Thymus (tissue), 11 donors: Measurements from ENCODE around the gene RPL23. TPM values are rescaled to one million over a fixed set of nuclear protein-coding genes. Genes with fewer than 3 reads are reported as not detected.

Experiments
- DNase-seq, 9 donors: peaks; one replicate each; pipeline ENCODE4 v3.0.0-alpha.2; 2013; ENCODE audit warnings: low spot score in 9 of 9, low read depth in 6 of 9, missing footprints in 1 of 9
- H3K27ac ChIP-seq, 2 donors: one replicate each; pipeline ENCODE4 v1.5.1; 2013; ENCODE audit warnings: control low read depth in 1 of 2, low read depth in 1 of 2, low read length in 1 of 2, mild to moderate bottlenecking in 1 of 2, moderate library complexity in 1 of 2
- H3K27me3 ChIP-seq, 2 donors: one replicate each; pipeline ENCODE4 v1.5.1; 2013; ENCODE audit warnings: low read length in 1 of 2; ENCODE audit not compliant: control insufficient read depth in 2 of 2, insufficient read depth in 1 of 2
- H3K36me3 ChIP-seq, 2 donors: one replicate each; pipeline ENCODE4 v1.5.1; 2013; ENCODE audit warnings: low read length in 1 of 2, mild to moderate bottlenecking in 1 of 2, moderate library complexity in 1 of 2; ENCODE audit not compliant: control insufficient read depth in 2 of 2, insufficient read depth in 2 of 2
- H3K4me1 ChIP-seq, 2 donors: one replicate each; pipeline ENCODE4 v1.5.1; 2013; ENCODE audit warnings: low read length in 2 of 2; ENCODE audit not compliant: control insufficient read depth in 2 of 2, insufficient read depth in 2 of 2
- H3K4me3 ChIP-seq, 2 donors: one replicate each; pipeline ENCODE4 v1.5.1; 2013; ENCODE audit warnings: low read length in 2 of 2, control low read depth in 1 of 2, mild to moderate bottlenecking in 1 of 2
- H3K9me3 ChIP-seq, 2 donors: one replicate each; pipeline ENCODE4 v1.5.1; 2013; ENCODE audit warnings: low read length in 1 of 2, mild to moderate bottlenecking in 1 of 2; ENCODE audit not compliant: control insufficient read depth in 2 of 2, insufficient read depth in 1 of 2
- WGBS: extraction: QIAGEN DNeasy Blood & Tissue Kit; methylation state at CpG from one replicate; pipeline ENCODE4 v1.1.7; 2013; 5-methylcytosine and 5-hydroxymethylcytosine counted together
- polyA plus RNA-seq: library from polyadenylated mRNA; stranded (reverse); fragments of 200-250 nt; gene quantifications from one replicate; pipeline ENCODE4 v1.2.3, GENCODE V29; 2013
- total RNA-seq: library from RNA; stranded (reverse); fragments of 120-200 nt; gene quantifications from one replicate; pipeline ENCODE4 v1.2.4, GENCODE V29; 2013
- donor health status: healthy.

RPL23 gene
- total and polyA plus RNA-seq, 2 donors = 3,220 to 4,550 TPM

- 43% methylated on average over 8 of the region's 8 CpGs for WGBS
- no peak overlapping the region for H3K4me3 ChIP-seq
Measured at GRCh38 chr17:38881600-38882191, 28.2 kb upstream of the RPL23 start.

GRCh38 chr17:38879878-38880665, 26.6 kb upstream of the RPL23 start:
- Histone ChIP-seq H3K36me3 (peaks cover 15 to 61% of the 10 kb centered on the region in 2 donors), H3K27me3 (no peaks in the 10 kb centered on the region), H3K4me3 (peak overlapping the region in 1 of 2 donors; percentile 11), H3K27ac (peak overlapping the region; percentile 26 to 60), H3K9me3 (peaks cover 0 to 11% of the 10 kb centered on the region in 2 donors), H3K4me1 (peaks cover 73 to 99% of the 10 kb centered on the region in 2 donors)
- 69% methylated on average over 6 of the region's 6 CpGs for WGBS
- DNase-seq = peak in 1 of 9 donors; percentile 66

More at GRCh38 chr17:38881600-38882191, 28.2 kb upstream of the RPL23 start:
- Histone ChIP-seq H3K36me3 (peaks cover 27 to 71% of the 10 kb centered on the region in 2 donors), H3K4me1 (peaks cover 77 to 100% of the 10 kb centered on the region in 2 donors), H3K27ac (peak overlapping the region in 1 of 2 donors; percentile 56), H3K27me3 (no peaks in the 10 kb centered on the region), H3K9me3 (peaks cover 0 to 14% of the 10 kb centered on the region in 2 donors)
- DNase-seq = peak in 3 of 9 donors; percentile 55 to 76 (median 60)

- H3K9me3 ChIP-seq = peaks cover 0 to 11% of the 10 kb centered on the region in 2 donors
Measured at GRCh38 chr17:38877130-38877851, 23.8 kb upstream of the RPL23 start.

GRCh38 chr17:38875477-38876075, 22.1 kb upstream of the RPL23 start:
- no peak for DNase-seq
- Histone ChIP-seq H3K36me3 (peaks cover 15 to 38% of the 10 kb centered on the region in 2 donors), H3K9me3 (peaks cover 0 to 8% of the 10 kb centered on the region in 2 donors), H3K27ac (peak overlapping the region; percentile 61 to 90), H3K27me3 (no peaks in the 10 kb centered on the region), H3K4me1 (peaks cover 66 to 94% of the 10 kb centered on the region in 2 donors), H3K4me3 (no peak overlapping the region)
- 91% methylated on average over 5 of the region's 5 CpGs for WGBS

More at GRCh38 chr17:38877130-38877851, 23.8 kb upstream of the RPL23 start:
- peak in 5 of 9 donors; percentile 73 to 94 (median 87) for DNase-seq
- no peaks in the 10 kb centered on the region for H3K27me3 ChIP-seq
- H3K4me1 ChIP-seq = peaks cover 68 to 99% of the 10 kb centered on the region in 2 donors
- peaks cover 18 to 51% of the 10 kb centered on the region in 2 donors for H3K36me3 ChIP-seq
- WGBS = 15% methylated on average over 7 of the region's 7 CpGs
- peak overlapping the region; percentile 26 to 33 for H3K4me3 ChIP-seq
- H3K27ac ChIP-seq = peak overlapping the region; percentile 78 to 90

GRCh38 chr17:38874505-38875400, 21.2 kb upstream of the RPL23 start:
- peaks cover 0 to 8% of the 10 kb centered on the region in 2 donors for H3K9me3 ChIP-seq
- WGBS = 85% methylated on average over 10 of the region's 10 CpGs
- peaks cover 58 to 85% of the 10 kb centered on the region in 2 donors for H3K4me1 ChIP-seq
- H3K27me3 ChIP-seq = no peaks in the 10 kb centered on the region
- peaks cover 12 to 31% of the 10 kb centered on the region in 2 donors for H3K36me3 ChIP-seq
- no peak for DNase-seq
- H3K27ac ChIP-seq = peak overlapping the region; percentile 61 to 90
- H3K4me3 ChIP-seq = no peak overlapping the region

GRCh38 chr17:38873640-38874380, 20.3 kb upstream of the RPL23 start:
- peaks cover 12 to 22% of the 10 kb centered on the region in 2 donors for H3K36me3 ChIP-seq

GRCh38 chr17:38872671-38873385, 19.3 kb upstream of the RPL23 start:
- peak overlapping the region; percentile 76 to 90 for H3K27ac ChIP-seq
- no peak for DNase-seq
- H3K9me3 ChIP-seq = peaks cover 0 to 8% of the 10 kb centered on the region in 2 donors
- H3K4me1 ChIP-seq = peaks cover 47 to 81% of the 10 kb centered on the region in 2 donors
- 86% methylated on average over 9 of the region's 9 CpGs for WGBS
- no peak overlapping the region for H3K4me3 ChIP-seq
- H3K36me3 ChIP-seq = peaks cover 12 to 13% of the 10 kb centered on the region in 2 donors
- H3K27me3 ChIP-seq = no peaks in the 10 kb centered on the region

More at GRCh38 chr17:38873640-38874380, 20.3 kb upstream of the RPL23 start:
- Histone ChIP-seq H3K27me3 (no peaks in the 10 kb centered on the region), H3K4me1 (peaks cover 51 to 81% of the 10 kb centered on the region in 2 donors), H3K4me3 (no peak overlapping the region), H3K27ac (peak overlapping the region in 1 of 2 donors; percentile 90), H3K9me3 (peaks cover 0 to 8% of the 10 kb centered on the region in 2 donors)
- no peak for DNase-seq
- 90% methylated on average over 9 of the region's 9 CpGs for WGBS
